SK-N-MC (cell line): ENCODE measurements around the gene MRGPRE.

Experiments
- EZH2 ChIP-seq: fragments of 200-600 bp; sonication (generic); IDR thresholded peaks from one replicate; pipeline ENCODE4 v1.6.1; 2017; ENCODE audit warnings: antibody characterized with exemption
- POLR2AphosphoS5 ChIP-seq: IDR thresholded peaks from 2 replicates; pipeline ENCODE4 v1.6.1; 2012; ENCODE audit warnings: mild to moderate bottlenecking, low read depth, low read length, borderline replicate concordance

DNA sequence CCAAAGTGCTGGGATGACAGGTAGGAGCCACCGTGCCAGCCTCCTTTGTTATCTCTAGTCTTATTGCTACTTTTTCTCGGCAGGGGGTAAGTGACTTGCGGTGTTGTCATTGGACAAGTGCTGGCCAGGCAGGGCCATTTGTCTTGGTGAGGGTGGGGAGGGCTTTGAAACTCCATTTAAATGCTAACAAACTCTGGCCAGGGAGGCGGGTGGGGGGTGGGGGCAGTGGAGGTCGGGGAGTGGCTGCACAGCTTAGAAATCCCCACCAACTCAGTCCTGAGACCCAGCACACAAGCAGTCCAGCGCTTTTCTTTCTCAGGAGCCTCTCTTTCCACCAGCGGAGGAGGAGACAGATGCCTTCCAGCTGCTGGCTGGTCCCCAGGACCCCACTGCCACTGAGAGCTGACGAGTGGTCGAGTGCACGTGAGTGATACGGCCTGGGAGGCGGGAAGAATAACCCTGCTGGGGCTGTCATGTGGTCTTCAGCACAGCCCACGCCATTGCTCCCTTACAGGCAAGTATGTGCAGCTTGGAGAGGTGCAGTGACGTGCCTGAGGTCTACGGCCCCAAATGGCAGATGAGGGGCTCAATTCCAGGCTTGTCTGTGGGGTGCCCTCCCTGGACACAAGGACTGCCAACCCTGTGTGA is 42.9 kb downstream of the MRGPRE start:
- TF ChIP-seq POLR2AphosphoS5 = no peak
- no peak for TF ChIP-seq EZH2
